GM18517 (cell line): ENCODE measurements around the gene ZNF236.

Source experiments
- ATAC-seq: cut with Tn5 transposase; IDR thresholded peaks from one replicate; pipeline ENCODE4 v1.9.1; 2021; ENCODE audit warnings: mild to moderate bottlenecking, moderate library complexity; ENCODE audit not compliant: unreplicated experiment

The ZNF236 gene

DNA sequence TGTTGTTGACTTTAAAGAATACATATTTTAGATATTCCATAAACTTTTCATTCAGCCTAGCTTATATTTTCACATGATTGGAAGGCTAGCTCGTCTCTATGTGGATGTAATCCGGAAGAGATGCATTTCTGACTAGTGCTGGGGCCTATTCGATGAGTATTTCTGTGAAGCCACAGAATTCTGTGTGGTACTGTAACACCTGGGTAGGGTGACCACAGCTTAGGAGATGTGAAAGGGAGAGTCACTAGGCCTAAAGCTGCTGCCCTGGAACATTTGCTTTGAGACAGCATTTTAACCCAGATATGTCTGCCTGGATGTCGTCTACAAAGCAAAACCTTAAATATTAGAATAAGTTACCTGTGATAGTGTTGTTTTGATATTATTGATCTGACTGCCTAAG lies 83.5 kb downstream of the ZNF236 start:
- ATAC-seq, result no peak

DNA sequence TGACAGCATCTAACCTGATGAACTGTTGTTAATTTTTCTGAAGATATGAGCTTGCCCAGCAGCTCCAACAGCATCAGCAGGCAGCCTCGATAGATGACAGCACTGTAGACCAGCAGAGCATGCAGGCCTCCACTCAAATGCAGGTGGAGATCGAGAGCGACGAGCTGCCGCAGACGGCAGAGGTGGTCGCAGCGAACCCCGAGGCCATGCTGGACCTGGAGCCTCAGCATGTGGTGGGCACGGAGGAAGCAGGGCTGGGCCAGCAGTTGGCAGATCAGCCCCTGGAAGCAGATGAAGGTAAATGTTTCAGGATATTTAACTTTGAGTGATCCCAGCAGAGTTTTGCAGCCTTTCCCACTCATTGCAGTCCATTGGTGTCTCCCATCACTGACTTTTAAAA lies 85.9 kb downstream of the ZNF236 start:
- ATAC-seq, result no peak

GRCh38 chr18:76909439-76909838 lies 87.1 kb downstream of the ZNF236 start:
- ATAC-seq, result no peak

DNA sequence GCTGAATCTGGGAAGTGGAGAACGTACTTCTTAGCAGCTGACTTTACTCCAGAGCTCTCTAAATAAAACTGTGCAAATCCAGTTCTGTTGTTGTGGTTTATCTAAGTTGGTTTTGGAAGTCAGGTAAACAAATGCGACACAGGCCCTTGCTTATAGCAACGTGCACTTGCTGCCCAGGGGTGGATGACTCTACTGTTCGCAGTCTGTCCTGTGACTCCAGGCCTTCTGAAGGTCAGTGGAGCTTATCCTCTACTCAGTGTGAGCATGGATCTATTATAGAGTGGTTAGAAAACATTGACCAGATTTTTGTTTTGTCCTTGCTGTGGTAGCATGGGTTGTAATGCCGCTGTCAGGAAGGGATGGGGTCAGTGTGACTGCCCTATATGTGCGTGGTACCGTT lies 89.1 kb downstream of the ZNF236 start:
- ATAC-seq, result no peak

DNA sequence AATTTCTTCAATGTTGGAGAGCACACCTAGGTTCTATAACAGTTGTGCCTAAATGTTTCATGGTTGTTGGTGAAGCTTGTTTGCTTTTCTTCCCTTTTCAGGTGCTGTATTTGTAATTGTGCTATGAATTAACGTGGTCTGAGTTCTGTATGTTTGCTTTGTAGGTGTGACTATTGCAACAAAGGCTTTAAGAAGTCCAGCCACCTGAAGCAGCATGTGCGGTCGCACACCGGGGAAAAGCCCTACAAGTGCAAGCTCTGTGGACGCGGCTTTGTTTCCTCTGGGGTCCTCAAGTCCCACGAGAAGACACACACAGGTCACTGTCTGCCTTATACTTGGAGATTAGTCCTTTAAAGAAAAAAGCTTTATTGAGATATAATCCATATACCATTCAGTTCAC lies 91.2 kb downstream of the ZNF236 start:
- ATAC-seq, result no peak

DNA sequence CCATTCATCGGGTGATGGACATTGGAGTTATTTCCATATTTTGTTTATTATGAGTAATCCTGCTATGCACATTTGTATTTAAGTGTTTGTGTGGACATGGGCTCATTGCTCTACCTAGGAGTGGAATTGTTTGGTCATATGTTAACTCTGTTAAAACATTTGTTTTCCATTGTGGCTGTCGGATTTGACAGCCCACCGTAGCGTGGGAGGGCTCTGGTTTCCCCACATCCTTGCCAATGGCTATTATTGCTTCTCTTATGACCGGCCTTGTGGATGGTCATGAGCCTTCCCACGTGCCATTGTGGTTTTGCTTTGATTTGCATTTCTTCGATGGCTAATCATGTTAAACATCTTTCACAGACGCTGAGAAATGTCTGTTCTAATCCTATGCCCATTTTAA lies 92.0 kb downstream of the ZNF236 start:
- no peak for ATAC-seq

- ATAC-seq, result no peak
Observed at GRCh38 chr18:76914796-76915195, 92.4 kb downstream of the ZNF236 start.

DNA sequence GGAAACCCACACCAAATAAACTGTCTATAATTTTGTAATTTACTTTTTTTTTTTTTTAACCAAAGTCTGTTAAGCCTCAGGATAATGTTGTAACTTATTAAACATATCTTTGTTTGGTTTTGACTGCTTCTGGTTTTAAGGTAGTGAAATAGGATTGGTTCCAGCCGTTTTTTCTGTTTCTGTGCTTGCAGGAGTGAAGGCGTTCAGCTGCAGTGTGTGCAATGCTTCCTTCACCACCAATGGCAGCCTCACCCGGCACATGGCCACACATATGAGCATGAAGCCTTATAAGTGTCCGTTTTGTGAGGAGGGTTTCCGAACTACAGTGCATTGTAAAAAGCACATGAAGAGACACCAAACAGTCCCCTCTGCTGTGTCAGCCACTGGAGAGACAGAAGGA lies 93.1 kb downstream of the ZNF236 start:
- no peak for ATAC-seq

- ATAC-seq, result no peak
Observed at GRCh38 chr18:76920974-76921373, 98.6 kb downstream of the ZNF236 start.

- ATAC-seq, result peak; percentile 94
Observed at GRCh38 chr18:76922107-76922506, 99.8 kb downstream of the ZNF236 start.

DNA sequence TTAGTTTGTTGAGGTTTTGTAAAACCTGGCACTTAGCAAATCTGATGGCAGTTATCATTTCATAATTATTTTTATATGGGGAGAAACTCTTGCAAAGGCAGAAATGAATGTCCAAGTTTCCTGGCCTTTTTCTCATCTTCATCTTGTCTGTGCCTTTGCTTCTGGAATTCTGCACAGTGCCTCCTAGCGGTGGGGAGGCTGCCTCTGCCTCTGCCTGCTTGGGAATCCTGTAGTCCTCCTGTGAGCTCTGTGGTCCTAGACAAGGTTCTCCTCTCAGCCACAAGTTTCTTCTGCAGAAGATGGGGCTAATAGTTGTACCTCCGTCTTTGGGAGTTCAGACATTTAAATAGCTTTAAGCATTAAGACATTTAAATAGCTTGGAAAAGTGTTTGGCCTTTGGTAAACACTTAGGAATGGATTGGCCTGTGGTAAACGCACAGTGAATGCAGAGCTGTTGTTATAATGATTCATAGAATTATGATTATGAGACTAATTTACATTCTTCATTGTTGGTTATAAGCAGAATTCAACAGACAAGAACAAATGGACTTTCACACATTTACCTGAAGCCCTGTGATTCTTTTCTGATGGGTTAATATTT lies 101.2 kb downstream of the ZNF236 start:
- no peak for ATAC-seq

DNA sequence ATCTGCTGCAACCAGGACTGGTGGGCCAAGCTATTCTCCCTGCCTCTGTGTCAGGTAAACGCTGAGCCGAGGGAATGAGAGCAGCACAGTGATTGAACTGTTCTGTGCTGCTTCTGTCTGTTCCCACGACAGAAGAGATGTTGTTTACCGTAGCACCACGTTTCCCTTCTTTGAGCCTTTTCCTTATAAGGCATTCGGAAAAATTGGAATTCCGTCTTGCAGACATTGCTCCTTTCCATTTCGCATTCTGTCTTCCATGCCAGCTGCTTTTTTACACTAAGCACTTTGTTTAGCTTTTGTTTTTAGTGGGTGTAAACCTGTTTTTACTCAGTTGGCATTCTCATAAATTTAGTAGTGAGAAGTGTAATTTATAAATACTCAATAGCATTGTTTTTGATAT lies 103.1 kb downstream of the ZNF236 start:
- ATAC-seq, result no peak

GRCh38 chr18:76927223-76927725 lies 104.9 kb downstream of the ZNF236 start:
- ATAC-seq, result no peak

DNA sequence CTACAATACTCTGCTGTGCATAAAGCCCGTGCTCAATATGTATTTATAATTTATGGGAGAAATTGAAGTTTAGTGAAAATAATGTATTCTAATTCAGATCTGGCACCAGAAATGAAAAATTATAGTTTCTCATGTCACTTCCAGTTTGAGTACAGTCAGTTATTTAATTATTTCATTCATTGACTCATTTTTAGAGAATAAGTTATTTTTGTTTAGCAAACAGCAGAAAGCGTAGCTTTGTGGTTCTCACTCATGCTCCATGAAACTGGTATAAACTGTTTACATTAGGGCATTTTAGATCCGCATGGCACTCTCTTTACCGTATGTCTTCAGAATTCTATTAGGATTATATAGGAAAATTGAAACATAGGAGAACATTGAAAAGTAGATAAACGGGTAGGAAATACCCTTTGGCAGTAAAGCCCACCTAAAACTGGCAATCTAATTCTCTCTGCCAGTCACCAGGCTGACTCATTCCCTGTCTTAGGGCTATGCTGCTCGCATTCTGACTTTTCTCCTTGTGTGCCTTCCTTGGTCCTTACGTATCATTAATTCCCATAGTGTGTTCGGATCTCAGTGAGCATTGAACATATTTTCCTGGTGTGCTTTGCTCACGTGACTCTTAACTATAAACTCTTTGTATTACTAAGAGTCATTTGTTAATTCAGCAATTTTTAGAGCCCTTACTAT lies 106.0 kb downstream of the ZNF236 start:
- peak; percentile 50 for ATAC-seq

GRCh38 chr18:76931171-76931570 lies 108.8 kb downstream of the ZNF236 start:
- no peak for ATAC-seq

DNA sequence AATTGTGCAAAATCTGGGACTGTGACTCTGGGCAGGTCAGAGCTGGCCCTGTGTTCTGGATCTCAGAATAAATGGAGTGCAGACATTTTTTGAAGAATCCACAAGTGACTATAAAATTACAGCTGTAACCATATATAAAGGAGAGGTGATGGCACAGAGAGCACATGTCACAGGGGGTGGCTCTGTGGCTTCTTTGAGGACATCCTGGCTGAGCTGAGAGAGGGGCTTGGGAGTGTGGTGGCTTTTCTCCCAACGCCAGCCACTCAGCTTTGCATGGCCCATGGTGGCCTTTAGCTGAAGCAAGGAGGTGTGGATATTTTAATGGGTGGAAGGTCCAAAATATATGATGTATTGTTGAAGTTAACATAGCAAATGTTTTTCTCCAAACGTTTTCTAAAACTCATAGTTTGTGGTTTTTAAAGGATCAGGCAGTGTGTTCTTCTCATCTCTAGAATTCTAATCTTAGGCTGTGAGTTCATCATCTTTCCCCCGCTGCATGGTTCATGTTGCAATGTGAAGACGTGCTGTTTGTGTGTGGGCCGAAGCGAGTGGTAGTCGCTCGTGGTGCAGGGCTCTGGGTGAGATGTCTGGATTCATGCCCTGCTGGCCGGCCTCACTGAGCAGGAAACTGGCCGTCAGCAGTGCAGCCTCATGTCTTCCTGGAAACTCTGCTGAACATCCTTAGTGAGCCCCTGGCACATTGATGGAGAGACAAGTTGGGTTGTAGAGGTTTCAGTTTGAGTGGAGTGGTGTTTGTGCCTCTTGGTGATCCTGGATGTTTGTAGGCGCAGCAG lies 109.9 kb downstream of the ZNF236 start:
- no peak for ATAC-seq

GRCh38 chr18:76935722-76936337 lies 113.5 kb downstream of the ZNF236 start:
- no peak for ATAC-seq

GRCh38 chr18:76936877-76937276 lies 114.5 kb downstream of the ZNF236 start:
- ATAC-seq, result no peak

DNA sequence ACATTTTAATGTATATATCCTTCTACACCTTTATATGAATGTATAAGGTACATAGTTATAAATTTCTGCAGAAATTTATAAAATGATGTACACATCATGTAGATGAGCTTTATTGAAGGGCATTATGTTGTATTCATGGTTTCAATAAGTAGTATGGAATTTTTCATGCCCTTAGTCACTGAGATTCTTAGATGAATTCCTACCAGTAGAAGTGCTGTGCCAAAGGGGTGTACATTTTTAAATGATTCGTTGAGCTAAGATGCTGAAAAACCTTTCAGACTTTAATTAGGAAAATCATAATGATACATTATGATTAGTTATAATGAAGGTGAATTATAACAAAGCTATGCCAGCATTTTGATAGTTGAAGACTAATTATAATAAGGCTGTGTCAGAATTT lies 115.2 kb downstream of the ZNF236 start:
- ATAC-seq, result no peak

GRCh38 chr18:76938619-76939018 lies 116.3 kb downstream of the ZNF236 start:
- no peak for ATAC-seq

- ATAC-seq, result no peak
Observed at GRCh38 chr18:76941284-76941683, 118.9 kb downstream of the ZNF236 start.
